Suppressor macrophage treated with lipopolysaccharide for 1 hour (primary cell): ENCODE results near the gene GABRA4.
A peak's percentile ranks its signal among the peaks of the same experiment; 100 is the strongest.

Experiments used
- DNase-seq, 3 donors: peaks; one replicate each; pipeline ENCODE4 v3.0.0-alpha.2; 2020 to 2022

Gene GABRA4

DNA sequence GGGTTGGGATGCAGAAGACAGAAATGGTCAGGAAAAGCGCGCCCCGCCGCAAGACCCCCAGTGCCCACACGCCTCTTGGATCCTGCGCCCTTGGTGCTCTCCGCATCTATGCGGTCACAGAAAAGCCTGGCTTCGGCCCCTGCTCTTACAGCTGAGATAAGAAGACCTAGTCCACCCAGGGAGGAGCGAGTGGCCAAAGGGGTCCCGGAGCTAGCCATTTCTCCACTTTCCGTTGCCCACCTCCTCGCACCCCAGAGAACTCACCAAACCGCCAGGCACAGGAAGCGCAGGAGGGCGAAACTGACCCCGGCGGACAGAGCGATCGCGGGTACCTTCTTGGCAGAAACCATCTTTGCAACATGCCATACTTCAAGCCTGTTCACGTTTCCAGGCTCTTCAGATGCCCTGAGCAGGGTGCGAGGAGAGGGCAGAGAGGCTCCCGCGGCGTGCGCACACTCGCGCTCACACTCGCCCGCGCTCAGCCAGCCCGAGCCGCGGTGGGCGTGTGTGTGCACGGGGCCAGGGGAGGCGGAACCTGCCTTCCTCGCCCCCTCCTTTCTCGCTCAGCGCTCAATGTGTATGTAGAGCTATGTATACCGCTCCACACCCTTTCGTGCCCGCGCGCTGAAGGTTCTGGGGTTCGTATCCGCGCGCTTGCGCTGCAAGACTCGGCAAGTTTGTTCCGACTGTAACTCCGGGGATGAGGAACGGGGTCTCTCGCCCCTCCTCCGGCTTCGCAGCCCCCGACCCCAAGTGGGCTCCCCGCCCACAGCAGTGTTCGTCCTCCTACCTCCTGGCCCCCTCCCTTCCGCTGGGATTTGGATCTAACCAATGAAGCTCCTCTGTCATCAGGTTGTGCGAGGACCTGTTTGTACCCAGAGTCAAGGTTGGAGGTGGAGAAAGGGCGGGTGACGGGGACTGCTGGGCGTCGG, at the start of gene GABRA4:
Gene GABRA4 (minus strand): TSS at position 507 of the 932 bp plus-strand sequence. CDS start 157 bp downstream, at position 350.
- peak in 1 of 3 donors; percentile 16 for DNase-seq

DNA sequence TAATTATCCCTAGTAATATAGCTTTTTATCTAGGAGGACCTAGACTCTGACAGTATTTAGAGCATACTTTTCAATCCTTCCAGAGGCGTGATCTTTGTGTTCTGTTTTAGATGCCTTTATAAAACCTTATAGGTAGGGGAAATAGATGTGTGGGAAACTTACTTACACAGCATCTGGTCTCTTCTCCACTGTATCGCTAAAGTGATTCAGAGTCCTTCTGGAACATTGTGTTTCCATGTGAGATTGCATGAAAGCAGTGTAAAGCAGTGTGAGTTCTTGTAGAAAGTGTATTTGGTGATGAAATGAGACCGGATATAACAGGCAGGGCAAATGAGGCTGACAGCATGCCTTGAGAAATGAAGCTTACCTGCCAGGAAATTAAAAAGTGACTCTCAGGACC, 47.4 kb upstream of the GABRA4 start:
- DNase-seq, result no peak

DNA sequence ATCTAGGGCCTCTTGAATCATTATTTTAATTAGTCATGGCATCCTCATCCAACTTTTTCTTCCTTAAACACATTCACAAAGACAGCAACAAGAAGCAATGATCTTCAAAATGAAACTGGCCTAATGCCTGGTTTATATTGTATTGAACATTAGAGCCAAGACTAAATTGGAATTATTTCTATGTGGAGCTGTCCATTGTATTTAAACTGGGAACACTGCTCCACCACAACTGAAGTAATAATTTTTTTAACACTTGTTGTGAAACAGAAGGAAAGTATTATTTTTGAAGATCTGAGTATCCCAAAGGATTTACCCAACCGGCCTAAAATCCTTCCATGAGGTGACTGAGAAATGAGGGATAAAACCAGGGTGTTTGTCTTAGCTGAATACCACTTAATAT, 44.9 kb upstream of the GABRA4 start:
- DNase-seq, result no peak

DNA sequence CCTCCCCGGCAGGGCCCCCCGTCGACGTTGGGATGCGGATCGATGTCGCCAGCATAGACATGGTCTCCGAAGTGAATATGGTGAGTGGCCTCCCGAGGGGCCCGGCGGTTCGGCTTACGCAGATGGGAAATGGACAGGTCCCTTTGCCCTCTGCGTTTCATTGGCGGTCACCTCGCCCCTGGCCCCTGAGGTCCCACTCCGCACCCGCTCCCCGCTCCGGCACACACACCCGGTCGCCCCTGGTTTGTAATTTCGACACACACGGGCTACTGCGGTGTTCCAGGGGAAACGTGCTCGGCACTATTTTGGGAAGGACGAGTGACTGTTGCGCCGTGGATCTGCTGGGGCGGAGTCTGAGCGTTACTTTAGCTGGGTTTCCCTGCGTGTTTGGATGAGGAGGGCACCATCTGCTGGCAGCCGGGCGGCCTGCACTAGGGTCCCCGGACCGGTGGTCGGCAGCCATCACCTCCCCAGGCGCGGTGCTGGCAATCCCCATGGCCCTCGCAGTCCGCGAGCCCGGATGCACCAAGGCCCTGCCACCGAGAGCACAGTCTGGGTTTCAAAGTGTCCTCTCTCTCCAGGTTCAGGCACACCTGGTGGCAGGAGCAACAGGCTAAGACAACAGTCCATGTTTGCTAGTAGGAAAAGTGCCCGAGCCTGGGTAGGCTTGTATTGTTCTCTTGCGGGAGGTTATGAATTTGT, 39.2 kb upstream of the GABRA4 start:
- DNase-seq, result peak; percentile 40 to 60 (median 42)

DNA sequence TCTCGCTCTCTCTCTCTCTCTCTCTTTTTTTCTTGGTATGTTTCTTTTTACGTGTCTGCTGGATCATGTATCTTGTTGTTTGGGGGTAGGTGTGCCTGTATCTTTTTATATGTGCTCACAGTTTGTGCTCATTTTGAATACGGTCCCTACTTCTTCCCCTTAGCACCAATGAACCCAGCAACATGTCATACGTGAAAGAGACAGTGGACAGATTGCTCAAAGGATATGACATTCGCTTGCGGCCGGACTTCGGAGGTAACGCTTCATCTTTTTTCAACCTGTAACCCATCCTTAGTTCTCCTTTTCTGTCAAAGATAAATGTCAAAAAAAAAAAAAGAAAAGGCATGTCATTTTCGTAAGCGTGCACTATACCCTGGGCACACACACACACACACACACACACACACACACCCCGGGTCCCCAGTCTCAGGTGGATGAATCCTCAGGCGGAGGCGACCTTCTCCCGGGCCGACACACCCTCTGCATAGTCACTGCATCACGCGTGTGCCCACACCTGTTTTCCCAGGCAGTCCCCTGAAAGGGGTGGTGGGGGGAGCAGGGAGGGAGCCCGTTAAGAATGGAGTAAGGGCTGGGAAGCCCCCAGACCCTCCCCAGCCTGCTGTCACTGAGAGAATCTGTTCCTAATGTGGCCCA, 38.5 kb upstream of the GABRA4 start:
- DNase-seq, result no peak

DNA sequence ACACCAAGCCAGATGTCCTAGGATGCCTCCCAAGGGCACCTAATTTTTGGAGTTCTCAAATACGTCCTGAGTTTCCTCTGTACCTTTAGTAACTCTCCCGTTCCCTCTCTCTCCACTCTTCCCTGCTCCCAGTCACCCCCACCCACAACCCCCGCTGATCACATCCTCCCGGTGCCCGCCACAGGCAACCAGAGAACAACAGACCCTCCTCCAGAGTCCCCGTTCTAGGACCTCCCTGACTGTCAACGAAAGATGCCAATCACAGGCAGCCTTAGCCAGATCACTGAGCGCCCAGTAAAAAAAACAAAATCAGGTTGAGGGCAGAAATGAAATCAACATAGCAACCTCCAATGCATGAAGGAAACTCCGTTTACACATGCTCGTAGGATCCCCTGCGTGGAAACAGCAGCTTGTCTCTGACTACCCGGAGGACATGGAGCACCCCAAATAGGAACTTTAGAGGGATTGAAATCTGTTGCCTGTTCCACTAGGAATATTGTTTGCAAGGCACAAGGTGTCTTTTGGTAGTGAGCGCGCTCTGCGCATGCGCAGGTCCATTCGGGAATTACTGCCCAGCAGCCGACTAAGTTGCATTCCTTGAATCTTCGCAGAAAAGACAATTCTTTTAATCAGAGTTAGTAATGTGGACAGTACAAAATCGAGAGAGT, 37.8 kb upstream of the GABRA4 start, which contains the start of gene GABRB1:
Gene GABRB1 (plus strand): TSS at position 557 of the 668 bp plus-strand sequence.
- peak in 2 of 3 donors; percentile 20 to 32 for DNase-seq

DNA sequence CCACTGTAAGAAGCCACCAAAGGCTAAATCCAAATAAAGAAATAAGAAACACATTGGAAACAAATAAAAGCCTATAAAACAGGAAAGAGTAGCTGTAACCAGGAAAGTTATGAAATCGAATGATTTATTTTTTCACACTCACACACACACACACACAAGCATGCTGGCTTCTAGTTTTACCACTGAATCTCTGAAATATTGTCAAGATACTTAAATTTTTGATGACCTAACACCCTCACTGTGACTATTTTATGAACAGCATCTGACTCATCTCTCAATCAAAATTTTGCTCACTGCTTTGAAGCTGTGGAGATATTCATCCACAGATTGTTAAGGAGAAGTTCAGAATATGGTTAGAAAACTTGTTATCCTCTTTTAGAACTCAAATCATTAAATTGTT, 24.1 kb upstream of the GABRA4 start:
- DNase-seq, result peak in 2 of 3 donors; percentile 27 to 33

DNA sequence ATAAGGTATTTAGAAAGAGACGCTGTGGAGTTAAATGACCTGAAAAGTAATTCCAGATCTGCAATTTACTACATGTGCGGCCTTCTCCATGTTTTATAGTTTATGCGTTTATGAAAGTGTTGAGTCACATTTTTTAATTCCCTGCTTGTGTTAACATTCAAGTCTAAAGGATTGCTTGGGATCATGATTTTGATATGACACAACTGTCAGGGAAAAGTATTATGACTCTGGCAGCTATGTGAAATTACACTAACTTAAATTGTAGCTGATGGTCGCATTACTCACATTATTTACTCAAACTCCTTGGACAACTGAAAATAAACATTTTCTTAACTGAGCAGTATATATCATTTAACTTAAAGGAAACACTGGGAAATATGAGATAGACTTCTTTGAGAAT, 23.7 kb upstream of the GABRA4 start:
- no peak for DNase-seq

DNA sequence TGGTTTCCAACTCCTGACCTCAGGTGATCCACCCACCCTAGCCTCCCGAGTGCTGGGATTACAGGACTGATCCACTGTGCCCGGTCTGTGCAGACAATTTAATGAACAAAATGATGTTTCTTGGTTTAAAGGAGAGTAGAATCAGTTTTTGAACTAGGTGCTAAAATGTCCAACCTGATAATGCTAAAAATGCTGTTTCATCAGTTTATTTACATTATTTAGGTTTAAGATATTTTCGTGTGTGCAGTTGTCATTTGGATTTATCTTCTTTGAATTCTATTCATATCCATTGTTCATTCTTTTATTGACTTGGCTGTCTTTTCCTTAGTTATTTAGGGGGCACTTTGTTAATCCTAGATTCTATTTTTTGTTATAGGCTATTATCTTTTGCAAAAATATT, 20.0 kb upstream of the GABRA4 start:
- DNase-seq, result no peak

DNA sequence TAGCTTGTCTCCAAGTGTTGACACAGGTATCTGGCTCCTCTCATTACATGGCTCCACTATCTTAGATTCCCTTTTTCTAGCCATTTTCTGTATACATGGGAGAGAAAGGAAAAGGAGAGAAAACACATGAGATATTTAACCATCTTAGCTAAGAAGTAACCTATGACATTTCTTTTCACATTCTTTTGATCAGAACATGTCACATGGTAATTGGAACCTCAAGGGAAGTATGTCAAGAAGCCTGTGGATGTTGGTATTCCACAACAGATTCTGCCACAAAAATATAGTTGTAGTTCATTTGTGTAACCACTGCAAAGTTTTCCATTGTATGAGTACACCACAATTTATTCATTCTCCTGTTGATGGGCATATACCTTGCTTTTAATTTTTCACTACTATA, 19.3 kb upstream of the GABRA4 start:
- no peak for DNase-seq

DNA sequence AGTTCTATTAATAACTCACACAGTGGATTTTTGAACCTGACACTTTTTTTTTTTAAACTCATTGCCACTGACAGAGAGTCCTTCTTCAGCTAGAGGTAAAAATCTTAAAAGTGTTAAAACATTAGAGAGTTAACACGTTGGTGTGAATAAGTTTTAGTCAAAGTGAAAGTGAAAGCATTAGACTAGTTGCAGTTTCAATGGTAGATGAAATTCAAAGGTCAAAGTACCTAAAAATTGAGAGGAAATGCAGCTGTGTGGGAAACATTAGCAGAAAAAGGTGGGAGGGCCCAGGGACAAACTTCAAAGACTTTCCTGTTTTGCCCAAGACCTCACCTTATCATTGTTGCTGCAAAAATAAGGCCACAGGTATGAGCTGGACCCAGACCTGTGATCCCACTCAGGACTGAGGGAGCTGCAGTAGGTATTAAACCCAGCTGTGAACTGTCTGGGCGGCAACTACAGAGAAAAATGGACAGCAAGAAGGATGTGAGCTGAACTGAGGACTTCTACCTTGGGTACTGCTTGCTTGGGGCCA, 17.6 kb upstream of the GABRA4 start:
- DNase-seq, result peak in 1 of 3 donors; percentile 22

DNA sequence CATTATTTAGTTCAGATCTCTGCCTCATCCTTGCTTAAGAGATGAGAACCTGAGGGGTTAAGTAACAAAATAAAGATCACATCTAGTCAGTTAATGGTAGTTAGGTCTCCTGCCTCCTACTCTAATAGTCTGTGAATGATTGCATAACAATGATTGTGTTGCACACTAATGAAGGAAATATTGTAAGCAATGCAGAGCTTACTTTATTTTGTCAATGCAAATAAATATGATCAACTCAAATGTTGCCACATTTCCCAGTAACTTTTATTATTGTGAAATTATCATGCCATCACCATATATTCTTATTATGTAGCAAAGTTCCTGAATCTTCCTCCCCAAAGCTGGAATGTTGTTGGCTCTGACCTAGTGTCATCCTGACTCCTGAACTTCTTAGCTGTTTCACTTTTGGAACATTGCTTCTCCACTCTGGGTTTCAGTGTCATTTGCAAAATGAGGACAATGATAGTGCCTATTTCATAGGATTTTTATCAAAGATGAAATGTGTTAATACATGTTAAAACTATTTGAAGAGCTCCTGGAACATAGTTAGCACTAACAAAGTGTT, 17.0 kb upstream of the GABRA4 start:
- DNase-seq, result no peak

DNA sequence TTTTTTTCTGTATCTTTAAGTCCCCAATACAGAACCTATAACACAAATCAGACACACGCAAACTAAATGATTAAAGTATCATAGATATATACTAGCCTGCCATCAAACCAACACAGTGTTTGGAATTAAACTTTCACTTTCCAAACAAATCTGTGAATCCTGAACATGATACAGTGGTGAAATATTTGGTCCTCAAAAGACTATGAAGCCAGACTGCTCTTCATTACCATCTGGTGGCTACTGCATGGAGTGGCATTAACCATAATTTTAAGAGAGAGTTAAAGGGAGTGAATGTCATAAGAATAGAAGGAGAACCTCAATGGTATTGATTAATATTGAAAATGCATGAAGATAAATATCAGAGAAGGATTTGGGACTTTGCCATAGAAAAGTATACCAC, 9.2 kb upstream of the GABRA4 start:
- DNase-seq, result no peak

DNA sequence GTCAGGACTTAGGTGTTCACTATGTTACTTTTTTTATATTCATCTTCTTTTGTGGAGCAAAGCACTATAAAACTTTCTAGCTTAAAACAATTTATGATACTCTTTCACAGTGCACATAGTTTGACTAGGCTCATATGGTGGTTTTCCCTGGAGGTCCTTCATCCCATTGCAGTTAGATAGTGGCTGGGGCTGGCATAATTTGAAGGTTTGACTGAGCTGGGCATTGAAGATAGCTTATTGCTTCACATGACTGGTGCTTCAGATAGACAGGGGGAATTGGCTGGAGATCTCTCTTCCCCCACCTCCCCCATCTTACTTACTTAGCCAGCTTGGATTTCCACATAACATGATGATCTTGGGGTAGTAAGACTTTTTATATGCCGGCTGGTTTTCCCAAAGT, 7.0 kb upstream of the GABRA4 start:
- DNase-seq, result no peak

DNA sequence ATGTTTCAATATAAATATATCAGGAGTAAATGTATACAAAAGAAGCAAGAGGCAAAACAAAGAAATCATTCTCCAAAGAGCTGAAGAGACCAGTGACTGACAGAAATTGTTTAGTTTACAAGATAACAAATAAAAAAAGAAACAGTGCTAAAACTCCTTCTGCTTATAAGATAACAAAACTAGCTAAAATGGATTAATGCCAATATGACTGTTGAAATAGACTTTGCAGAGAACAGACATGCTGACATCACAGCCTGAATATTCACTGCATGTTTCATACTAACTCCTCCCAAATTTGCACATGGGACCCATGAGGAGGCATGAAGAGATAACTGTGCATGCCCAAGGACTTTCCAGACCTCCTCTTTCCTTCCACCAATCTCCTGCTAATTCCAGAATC, 6.2 kb upstream of the GABRA4 start:
- DNase-seq, result no peak

DNA sequence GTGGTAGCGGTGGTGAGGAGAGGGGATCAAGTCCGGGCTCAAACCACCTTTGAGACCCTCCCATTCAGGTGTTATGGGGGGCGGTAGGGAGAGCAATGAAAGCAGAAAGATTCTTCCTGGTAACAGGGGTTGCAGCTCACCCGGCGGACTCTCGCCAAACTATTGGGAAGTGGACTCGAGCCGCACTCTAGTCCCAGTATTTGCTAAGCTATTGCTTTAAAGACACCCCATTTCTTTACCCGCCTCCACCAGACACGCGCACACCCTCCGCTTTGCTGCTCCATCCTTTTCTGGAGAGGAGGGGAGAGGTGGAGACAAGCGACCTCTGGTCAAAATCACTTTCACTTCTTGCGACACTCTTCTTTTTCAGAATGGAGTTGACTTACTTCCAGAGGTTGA, 625 bp upstream of the GABRA4 start:
- DNase-seq, result no peak

DNA sequence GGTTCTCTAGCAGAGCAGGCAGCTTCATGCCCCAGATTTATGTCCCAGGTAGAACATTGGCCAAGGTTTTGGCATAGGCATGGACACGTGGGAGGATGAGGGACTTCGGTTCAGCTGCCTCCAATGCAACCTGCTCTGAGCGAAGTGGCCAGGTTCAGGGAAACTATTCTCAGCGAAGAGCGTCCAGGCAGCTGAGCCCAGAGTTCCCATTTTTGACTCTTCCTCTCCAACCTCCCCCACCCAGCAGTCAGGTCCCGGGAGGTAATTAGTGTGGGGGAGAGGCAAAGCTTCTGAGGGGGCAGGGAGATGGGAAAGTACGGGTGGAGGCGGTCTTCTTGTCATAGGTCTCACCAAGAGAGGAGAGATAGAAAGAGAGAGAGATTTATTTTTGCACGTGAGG, 1.0 kb downstream of the GABRA4 start:
- peak in 1 of 3 donors; percentile 8 for DNase-seq

DNA sequence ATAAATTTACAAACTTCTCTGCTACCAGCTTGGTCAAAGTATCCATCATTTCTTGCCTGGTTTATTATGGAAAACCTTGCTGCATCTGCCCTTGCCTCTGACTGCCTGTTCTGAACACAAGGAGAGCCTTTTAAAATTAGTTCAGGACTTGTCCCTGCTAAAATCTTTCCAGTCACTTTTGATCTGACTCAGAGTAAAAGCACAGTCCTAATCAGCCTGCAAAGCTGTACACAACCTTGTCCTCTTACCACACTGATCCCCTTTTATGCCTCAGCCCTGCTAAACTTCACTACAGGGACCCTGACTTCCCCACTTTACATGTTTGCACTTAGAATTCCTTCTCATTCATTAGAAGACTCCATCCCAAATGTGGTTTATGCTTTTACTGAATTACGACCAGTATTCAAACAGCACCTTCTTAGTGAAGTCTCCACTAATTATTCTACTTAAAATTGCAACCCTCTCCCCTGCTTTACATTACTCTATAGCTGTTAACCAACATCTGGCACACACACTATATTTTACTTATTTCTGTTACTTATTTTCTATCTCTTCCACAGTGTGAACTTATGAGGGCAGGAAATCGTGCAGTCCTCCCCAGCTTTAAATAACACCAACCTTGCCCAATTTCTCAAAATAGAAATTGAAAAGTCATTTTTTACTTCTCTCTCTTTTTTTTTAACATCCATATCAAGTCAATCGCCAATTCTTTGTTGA, 6.3 kb downstream of the GABRA4 start:
- DNase-seq, result no peak

DNA sequence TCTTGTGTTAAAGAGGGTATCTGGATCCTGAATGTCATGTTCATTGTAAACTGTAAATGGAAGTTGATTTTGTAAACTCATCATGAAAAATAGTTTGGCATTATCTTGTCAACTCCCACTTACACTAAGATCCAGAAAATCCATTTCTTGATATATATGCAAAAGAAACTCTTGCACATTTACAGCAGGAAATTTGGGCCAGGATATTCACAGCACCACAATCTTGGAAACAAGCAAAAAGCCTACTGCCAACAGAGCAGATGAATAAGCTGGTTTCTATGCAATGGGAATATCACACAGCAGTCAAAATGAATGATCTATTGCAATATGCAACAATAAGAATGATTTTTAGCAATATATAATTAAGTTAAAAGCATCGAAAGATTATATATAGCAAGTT, 8.6 kb downstream of the GABRA4 start:
- DNase-seq, result no peak

DNA sequence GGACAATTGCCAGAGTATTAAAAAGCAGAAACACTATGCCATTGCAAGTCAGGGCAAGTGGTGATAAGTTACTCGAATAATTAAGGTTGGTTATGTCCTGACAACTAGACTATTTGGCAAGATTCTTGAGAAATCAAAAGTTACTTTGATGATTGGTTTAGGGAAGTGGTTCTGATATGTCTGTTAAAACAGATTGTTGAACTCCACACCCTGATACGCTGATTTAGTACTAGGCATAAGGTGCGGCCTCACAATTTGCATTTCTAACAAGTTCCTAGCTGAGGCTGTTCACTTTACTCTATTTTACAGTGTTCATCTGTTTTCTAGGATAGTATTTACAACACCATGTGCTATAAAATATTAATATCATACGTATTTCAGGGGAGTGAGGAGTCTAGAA, 12.5 kb downstream of the GABRA4 start:
- no peak for DNase-seq

DNA sequence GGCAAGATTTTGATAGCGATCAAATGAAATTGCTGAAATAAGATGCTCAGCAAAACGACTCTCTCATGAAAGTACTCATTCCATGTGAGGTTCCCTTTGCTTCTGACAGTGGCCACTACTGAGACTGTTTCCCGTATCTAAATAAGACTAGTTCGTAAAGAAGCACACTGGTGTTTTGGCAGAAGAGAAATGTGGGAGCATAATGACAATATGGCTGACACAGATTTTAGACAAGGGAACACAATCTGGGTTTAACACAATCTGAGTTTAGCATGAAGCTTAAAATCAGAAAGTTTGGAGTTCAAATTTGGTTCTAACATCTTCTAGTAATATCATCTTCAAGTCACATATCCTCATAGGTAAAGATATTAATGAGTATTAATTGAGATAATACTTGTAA, 13.7 kb downstream of the GABRA4 start:
- no peak for DNase-seq

DNA sequence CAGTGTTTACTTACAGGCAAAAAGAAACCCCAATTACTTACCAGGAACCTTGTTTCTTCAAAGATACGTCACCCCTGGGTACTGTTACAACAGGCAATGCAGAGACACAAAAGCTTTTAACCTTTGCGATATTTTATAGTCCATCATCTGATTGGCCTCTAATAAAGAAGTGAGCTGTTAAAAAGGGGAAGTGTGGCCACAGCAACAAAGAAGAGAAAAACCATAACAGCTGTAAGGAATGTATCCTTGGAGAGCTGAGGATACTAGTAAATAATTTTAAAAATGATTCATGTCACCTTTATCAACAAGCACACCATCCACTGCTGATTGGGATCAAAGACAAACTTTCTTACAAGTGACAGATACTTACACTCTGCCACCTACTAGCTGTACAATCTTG, 14.1 kb downstream of the GABRA4 start:
- no peak for DNase-seq
